ENCODE measurements around the gene METRNL. TPM values are rescaled to one million over a fixed set of nuclear protein-coding genes. Genes with fewer than 3 reads are reported as not detected.

Gene METRNL
- total and polyA plus RNA-seq, 8 donors: 11.1 to 28.3 (median 18.0) TPM

DNA sequence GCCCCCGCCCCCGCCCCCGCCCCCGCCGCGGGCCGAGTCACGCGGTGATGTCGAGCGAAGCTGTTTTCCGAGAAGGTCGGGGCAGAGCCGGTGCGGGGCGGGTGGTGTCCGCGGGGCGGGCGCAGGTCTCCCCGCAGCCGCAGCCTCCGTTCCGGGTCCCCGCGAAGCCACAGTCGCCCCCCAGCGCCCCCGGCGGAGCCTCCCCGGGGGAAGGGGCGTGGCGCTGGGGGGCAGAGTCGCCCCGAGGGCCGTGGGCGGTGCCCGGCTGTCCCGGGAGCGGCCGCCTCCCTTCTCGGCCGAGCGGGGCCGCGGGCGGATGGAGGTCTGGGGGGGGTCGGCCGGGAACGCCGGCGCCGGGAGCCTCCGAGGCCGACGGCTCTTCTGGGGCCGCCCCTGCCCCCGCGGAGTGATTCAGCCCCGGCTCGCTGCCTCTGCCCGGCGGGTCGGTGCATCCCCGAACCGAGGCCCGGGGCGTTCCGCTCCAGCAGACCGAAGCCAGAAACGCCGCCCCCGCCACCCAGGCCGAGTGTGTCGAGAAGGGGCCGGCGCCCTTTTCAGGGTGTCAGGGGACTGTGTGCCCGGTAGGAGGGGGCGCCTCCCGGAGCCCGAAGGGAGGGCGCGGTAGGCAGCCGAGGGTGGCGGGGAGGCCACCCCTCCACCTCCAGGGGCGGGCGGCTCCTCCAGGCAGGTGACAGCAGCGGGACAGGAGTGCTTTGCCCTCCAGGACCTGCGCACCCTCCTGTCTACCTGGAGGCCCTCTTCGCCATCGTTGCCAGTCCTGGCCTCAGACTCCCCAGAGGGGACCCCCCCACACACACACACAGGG is 1.7 kb downstream of the METRNL start:
- FAIRE-seq (no peak), DNase-seq (peak in 2 of 6 donors; percentile 43 to 70), ATAC-seq (peak; percentile 8 to 39 (median 23))
- Histone ChIP-seq H3K9me3 (no peaks in the 10 kb centered on the region), H3K27ac (peak overlapping the region; percentile 48 to 77 (median 62)), H3K36me3 (no peaks in the 10 kb centered on the region), H3K4me3 (peak overlapping the region; percentile 66 to 86 (median 69)), H3K4me1 (peaks cover 0 to 12% (median 12%) of the 10 kb centered on the region in 3 donors), H3K27me3 (no peaks in the 10 kb centered on the region)
- WGBS, 2 donors: 3 to 7% methylated on average over 53 to 90 of the region's 91 CpGs
- TF ChIP-seq, protein P1, sequence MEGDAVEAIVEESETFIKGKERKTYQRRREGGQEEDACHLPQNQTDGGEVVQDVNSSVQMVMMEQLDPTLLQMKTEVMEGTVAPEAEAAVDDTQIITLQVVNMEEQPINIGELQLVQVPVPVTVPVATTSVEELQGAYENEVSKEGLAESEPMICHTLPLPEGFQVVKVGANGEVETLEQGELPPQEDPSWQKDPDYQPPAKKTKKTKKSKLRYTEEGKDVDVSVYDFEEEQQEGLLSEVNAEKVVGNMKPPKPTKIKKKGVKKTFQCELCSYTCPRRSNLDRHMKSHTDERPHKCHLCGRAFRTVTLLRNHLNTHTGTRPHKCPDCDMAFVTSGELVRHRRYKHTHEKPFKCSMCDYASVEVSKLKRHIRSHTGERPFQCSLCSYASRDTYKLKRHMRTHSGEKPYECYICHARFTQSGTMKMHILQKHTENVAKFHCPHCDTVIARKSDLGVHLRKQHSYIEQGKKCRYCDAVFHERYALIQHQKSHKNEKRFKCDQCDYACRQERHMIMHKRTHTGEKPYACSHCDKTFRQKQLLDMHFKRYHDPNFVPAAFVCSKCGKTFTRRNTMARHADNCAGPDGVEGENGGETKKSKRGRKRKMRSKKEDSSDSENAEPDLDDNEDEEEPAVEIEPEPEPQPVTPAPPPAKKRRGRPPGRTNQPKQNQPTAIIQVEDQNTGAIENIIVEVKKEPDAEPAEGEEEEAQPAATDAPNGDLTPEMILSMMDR (IDR thresholded peaks at IDR 0.05): no peak
- intact Hi-C loops (cut with DNase I): no loop called here

DNA sequence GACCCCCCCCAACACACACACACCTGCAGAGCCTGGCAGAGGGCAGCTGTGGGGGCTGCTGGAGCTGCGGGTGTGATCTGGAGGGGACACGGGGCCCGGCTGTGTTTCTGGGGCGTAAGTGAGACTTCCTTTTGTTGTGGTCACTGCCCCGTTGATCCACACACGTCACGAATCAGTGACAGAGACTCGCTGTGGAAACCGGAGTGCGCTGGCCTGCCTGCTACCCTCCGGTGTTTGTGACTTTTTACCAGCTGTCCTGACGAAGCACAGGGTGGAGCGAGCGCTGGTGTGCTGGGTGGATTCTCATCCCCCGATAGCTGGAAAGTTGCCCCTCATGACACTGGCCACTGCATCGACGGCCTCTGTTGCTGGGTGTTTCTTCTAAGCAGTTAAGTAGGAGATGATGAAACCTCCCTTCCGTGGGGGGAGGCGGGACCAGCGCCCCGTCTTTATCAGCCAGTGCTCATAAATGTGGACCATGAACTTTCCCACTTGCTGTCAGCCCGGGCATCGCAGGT is 2.3 kb downstream of the METRNL start:
- Histone ChIP-seq H3K36me3 (no peaks in the 10 kb centered on the region), H3K4me1 (peaks cover 0 to 12% (median 12%) of the 10 kb centered on the region in 3 donors), H3K27ac (peak overlapping the region in 3 of 4 donors; percentile 48 to 77 (median 72)), H3K9me3 (no peaks in the 10 kb centered on the region), H3K4me3 (peak overlapping the region in 3 of 4 donors; percentile 67 to 86 (median 71)), H3K27me3 (no peaks in the 10 kb centered on the region)
- no peak for FAIRE-seq
- ATAC-seq: peak in 2 of 4 donors; percentile 9 to 13
- TF ChIP-seq, protein P1 (IDR thresholded peaks at IDR 0.05): no peak
- intact Hi-C loops (cut with DNase I): no loop called here
- 25 to 32% methylated on average over 23 of the region's 23 CpGs for WGBS, 2 donors
- DNase-seq: peak in 1 of 6 donors; percentile 37

DNA sequence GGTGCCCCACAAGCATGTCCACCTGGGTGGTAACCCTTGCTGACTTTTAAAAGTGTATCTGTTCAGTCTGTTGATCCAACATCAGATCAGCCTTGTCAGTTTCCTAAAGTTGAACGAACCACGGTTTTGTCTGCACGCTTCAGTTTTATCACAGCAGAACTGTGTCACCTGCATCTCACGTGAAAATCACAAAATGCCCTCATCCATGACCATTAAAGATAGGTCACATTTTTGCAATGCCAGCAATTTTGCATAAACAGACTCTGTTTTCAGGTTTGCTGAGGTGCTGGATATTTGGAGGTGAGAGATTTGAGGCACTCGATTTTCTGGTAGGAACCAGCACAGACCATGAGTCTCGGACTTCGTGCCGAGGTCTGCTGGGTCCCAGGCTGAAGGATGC is 3.0 kb downstream of the METRNL start:
- no peak for ATAC-seq
- intact Hi-C loops (cut with DNase I): no loop called here
- Histone ChIP-seq H3K4me1 (peaks cover 0 to 12% (median 12%) of the 10 kb centered on the region in 3 donors), H3K27me3 (no peaks in the 10 kb centered on the region), H3K4me3 (no peak overlapping the region), H3K36me3 (no peaks in the 10 kb centered on the region), H3K9me3 (no peaks in the 10 kb centered on the region), H3K27ac (no peak overlapping the region)
- WGBS, 2 donors: 80 to 83% methylated on average over 8 of the region's 8 CpGs
- TF ChIP-seq, protein P1 (IDR thresholded peaks at IDR 0.05): no peak
- FAIRE-seq: no peak
- no peak for DNase-seq

DNA sequence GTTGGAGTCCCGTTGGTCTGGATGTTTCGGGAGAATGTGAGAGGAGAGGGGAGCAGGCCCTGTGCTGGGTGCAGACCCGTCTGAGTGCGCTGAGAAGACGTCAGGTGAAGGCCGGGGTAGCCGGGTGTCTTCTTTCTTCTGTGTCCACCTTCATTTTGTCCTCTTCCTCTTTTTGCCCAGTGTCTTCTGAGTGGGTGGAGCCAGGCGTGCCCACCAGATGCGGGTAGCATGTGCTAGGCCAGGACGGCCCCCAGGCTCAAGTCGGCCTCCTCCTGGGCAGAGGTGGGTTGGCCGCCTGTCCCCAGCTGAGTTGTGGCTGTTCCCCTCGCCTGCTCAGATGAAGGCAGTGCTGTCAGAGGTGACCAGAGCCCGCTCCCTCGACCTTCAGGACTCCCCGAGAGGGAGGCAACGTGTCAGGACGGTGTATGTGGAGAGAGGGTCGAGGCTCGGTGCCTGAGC is 3.5 kb downstream of the METRNL start:
- DNase-seq: no peak
- Histone ChIP-seq H3K4me3 (no peak overlapping the region), H3K27me3 (no peaks in the 10 kb centered on the region), H3K27ac (peak overlapping the region in 3 of 4 donors; percentile 15 to 52 (median 52)), H3K9me3 (no peaks in the 10 kb centered on the region), H3K36me3 (no peaks in the 10 kb centered on the region), H3K4me1 (peaks cover 0 to 12% (median 12%) of the 10 kb centered on the region in 3 donors)
- intact Hi-C loops (cut with DNase I): no loop called here
- FAIRE-seq: no peak
- 88 to 90% methylated on average over 20 of the region's 20 CpGs for WGBS, 2 donors
- TF ChIP-seq, protein P1 (IDR thresholded peaks at IDR 0.05): no peak
- ATAC-seq: no peak

Measured in pancreas (tissue), 10 donors.